WERI-Rb-1 (cell line): ENCODE measurements around the gene ATP2A3.

Experiments
- DNase-seq: peaks from one replicate; pipeline ENCODE4 v3.0.0-alpha.2; 2020
- H3K27ac ChIP-seq: fragments of 250-450 bp; sonication (Bioruptor Pico); 2 replicates; pipeline ENCODE4 v1.5.1; 2020; ENCODE audit warnings: mild to moderate bottlenecking, moderate library complexity
- H3K27me3 ChIP-seq: fragments of 250-450 bp; sonication (Bioruptor Pico); 2 replicates; pipeline ENCODE4 v1.5.1; 2021; ENCODE audit warnings: mild to moderate bottlenecking, low read depth, moderate library complexity; ENCODE audit not compliant: insufficient read depth, severe bottlenecking
- H3K36me3 ChIP-seq: fragments of 250-450 bp; sonication (Bioruptor Pico); 2 replicates; pipeline ENCODE4 v1.5.1; 2020; ENCODE audit warnings: mild to moderate bottlenecking, moderate library complexity
- H3K4me3 ChIP-seq: 2 replicates; pipeline ENCODE4 v1.5.1; 2011; ENCODE audit warnings: low read depth, mild to moderate bottlenecking, control low read depth, low read length
- H3K9me3 ChIP-seq: fragments of 250-450 bp; sonication (Bioruptor Pico); 2 replicates; pipeline ENCODE4 v1.5.1; 2021; ENCODE audit warnings: mild to moderate bottlenecking, moderate library complexity; ENCODE audit not compliant: severe bottlenecking
- TF ChIP-seq, protein P1 (sequence below): IDR thresholded peaks from 2 replicates; pipeline ENCODE4 v1.5.1; 2011; ENCODE audit warnings: low read depth, mild to moderate bottlenecking, control low read depth, inconsistent platforms, low read length

ATP2A3 gene

DNA sequence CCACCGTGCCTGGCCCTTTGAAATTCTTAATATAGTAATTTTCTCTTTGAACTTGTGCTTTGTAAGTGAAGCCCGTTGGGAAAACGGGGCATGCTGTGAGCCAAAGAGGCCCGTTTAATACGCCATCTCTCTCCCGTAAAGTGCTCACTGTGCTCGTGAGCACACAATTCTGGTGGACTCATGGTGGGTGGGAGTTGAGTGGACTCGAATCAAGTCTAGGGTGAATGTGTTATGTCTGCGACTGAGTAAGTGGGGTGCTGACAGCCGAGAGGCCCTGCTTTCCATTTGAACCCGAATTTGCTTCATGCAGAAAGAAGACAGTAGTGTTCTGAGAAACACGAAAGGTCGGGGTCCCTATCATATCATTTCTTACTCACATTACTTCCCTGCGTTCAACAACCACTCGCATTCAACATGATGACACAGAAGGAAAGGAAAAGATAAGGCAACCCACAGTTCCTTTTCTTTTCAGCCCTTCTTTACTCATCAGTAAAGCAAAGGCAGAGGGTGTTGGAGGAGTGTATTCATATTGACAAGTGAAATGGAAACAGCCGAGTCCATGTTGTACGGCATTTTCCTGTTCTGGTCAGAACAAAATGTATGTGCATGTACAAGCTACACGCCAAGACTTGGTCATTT is 4.8 kb upstream of the ATP2A3 start:
- DNase-seq = no peak

DNA sequence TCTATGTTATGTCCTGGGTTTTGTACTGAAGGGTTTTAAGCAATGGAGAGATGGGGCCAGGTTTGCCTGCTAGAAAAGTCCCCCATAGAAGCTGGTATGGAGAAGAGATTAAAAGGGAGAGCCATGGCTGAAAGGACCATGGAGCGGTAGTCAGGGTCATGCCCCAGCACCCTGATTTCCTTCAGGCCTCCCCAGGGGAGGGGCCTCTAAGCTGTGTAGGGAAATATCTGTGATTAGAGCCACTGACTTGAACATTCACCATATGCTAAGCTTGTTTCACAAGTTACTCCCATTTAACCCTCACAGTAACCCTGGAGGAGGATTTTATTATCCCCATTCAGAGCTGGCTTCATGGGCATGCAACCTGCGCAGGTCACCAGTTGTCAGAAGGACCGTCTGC is 3.8 kb upstream of the ATP2A3 start:
- TF ChIP-seq, protein P1, sequence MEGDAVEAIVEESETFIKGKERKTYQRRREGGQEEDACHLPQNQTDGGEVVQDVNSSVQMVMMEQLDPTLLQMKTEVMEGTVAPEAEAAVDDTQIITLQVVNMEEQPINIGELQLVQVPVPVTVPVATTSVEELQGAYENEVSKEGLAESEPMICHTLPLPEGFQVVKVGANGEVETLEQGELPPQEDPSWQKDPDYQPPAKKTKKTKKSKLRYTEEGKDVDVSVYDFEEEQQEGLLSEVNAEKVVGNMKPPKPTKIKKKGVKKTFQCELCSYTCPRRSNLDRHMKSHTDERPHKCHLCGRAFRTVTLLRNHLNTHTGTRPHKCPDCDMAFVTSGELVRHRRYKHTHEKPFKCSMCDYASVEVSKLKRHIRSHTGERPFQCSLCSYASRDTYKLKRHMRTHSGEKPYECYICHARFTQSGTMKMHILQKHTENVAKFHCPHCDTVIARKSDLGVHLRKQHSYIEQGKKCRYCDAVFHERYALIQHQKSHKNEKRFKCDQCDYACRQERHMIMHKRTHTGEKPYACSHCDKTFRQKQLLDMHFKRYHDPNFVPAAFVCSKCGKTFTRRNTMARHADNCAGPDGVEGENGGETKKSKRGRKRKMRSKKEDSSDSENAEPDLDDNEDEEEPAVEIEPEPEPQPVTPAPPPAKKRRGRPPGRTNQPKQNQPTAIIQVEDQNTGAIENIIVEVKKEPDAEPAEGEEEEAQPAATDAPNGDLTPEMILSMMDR = no peak
- H3K27ac ChIP-seq = peak overlapping the region; percentile 80
- no peak overlapping the region for H3K4me3 ChIP-seq
- H3K9me3 ChIP-seq = no peaks in the 10 kb centered on the region
- H3K27me3 ChIP-seq = no peaks in the 10 kb centered on the region
- no peaks in the 10 kb centered on the region for H3K36me3 ChIP-seq
- peak; percentile 52 for DNase-seq

More for the DNA sequence above, 4.8 kb upstream of the ATP2A3 start:
- H3K27ac ChIP-seq = peak overlapping the region; percentile 80; the same call in 1 of the 2 replicates
- TF ChIP-seq, protein P1 = no peak
- H3K9me3 ChIP-seq = no peaks in the 10 kb centered on the region
- H3K4me3 ChIP-seq = no peak overlapping the region
- H3K27me3 ChIP-seq = no peaks in the 10 kb centered on the region
- H3K36me3 ChIP-seq = no peaks in the 10 kb centered on the region

DNA sequence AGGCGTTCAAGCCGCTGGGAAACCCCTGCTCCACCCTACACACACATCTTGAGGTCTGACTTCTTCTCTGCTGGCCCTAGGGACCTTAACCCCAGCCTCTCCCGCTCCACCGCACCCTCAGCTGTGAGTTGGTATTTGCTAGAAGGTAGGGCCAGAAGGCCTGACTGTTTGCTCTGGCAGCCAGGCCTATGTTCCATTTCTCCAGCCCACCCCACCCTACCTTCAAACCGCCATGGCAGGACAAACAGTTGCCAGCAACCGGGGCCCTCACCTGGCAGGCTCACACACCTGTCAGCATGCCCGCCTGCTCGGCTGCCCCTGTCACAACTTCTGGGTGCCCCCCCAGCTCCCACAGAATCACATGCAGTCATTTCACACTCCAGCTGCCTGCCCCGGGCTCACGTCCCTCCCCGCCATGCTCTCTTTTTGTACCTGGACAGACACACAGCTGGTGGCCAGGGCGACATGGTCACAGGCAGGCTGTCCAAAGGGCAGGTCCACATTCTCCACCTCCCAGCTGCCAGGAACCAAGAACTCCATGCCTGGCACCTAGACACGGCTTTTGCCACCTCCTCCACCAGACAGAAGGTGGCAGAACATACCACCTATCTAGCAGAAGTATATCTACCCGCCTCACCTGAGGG is 2.6 kb upstream of the ATP2A3 start:
- no peaks in the 10 kb centered on the region for H3K27me3 ChIP-seq
- no peaks in the 10 kb centered on the region for H3K36me3 ChIP-seq
- TF ChIP-seq, protein P1 = no peak
- H3K27ac ChIP-seq = peak overlapping the region; percentile 80
- H3K9me3 ChIP-seq = no peaks in the 10 kb centered on the region
- no peak overlapping the region for H3K4me3 ChIP-seq
- DNase-seq = no peak

DNA sequence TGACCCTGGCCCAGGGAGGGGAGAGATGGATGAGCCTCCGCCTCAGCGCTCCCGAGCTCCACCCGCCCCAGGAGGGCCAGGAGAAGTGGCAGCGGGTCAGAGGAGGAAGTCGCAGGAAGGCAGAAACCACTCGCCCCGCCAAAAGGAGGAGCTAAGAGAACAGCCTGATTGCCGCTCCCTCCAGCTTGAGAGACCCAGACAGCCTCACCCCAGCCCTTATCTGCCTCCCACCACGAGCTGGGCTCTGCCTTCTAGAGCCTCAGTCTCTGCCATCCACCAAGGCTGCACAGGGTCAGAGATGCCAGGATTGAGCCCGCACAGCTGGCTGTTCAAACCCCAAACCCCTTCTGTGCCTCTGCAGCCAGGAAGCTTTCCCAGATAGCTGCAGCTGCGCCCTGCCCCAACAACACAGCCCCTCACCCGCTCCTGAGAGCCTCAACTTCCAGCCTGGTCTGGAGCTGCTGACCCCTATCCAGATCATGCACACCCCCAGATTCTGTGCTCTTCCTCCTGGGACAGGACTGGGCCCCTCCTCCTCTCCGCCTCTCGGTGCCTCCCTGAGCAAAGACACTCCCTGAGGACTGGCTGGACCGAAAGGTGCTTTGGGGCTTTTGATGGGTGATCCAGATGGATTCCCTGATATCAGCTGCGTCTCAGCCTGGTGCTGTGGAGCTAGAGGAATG is 1.0 kb upstream of the ATP2A3 start:
- H3K4me3 ChIP-seq = no peak overlapping the region
- H3K36me3 ChIP-seq = no peaks in the 10 kb centered on the region
- DNase-seq = peak; percentile 53
- no peaks in the 10 kb centered on the region for H3K9me3 ChIP-seq
- no peaks in the 10 kb centered on the region for H3K27me3 ChIP-seq
- TF ChIP-seq, protein P1 = no peak
- H3K27ac ChIP-seq = peak overlapping the region; percentile 45; the same call in 1 of the 2 replicates

DNA sequence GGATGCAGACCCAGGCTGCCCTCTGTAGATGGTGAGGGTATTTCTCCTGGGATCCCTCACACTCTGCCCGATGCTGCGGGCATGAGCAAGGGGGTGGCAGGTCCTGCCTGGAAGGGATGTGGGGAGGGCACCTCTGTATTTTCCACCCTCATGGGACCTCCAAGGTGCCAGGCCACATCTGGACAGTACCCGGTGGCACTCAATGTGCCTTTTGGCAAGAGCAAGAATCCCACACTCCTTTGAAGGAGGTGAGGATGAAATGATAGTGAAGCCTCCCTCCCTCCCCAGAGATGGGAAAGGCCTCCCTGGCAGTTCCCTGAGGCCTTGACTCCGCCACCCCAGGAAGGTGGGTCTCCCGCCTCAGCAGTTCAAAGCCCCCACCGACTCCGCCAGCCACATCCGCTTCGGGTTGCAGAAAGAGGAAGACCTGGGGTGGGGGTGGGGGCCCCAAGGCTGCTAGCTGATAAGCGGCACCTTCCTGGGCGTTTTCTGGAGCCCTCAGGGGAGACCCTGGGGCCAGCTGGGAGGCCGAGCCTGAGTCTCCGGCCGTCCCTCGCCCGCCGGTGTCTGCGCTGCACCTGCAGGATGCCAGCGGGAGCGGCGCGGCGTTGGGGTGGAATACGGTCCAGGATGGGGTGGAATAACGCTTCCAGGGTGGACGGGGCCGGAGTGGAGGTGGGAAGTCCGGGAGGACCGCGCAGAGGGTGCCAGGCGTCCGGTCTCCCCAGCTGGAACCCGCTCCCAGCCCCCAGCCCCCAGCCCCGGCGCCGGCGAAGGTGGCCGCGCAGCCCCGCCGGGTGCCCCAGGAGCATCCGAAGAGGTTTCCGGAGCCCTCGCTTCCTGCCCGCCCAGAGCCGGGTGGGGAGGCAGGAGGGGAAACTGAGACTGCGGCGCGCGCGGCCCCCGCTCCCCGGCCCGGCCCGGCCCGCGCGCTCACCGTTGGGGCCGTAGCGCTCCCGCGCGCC is 718 bp downstream of the ATP2A3 start:
- no peaks in the 10 kb centered on the region for H3K27me3 ChIP-seq
- TF ChIP-seq, protein P1 = no peak
- H3K9me3 ChIP-seq = no peaks in the 10 kb centered on the region
- DNase-seq = no peak
- H3K36me3 ChIP-seq = no peaks in the 10 kb centered on the region
- no peak overlapping the region for H3K27ac ChIP-seq
- no peak overlapping the region for H3K4me3 ChIP-seq
